Ovary (tissue), 9 donors: ENCODE results near the gene BRD3. TPM values are rescaled to one million over a fixed set of nuclear protein-coding genes. Genes with fewer than 3 reads are reported as not detected.
A peak's percentile ranks its signal among the peaks of the same experiment; 100 is the strongest.

Experiments used
- DNase-seq, 5 donors: peaks; one replicate each; pipeline ENCODE4 v3.0.0-alpha.2; 2019 to 2020
- H3K27ac ChIP-seq, 2 donors: fragments of 200-600 bp; one replicate each; pipeline versions ENCODE4 v1.5.1 to v1.8.0; 2019 to 2022
- H3K27me3 ChIP-seq: fragments of 200-600 bp; one replicate; pipeline ENCODE4 v1.8.0; 2022
- H3K36me3 ChIP-seq: fragments of 200-600 bp; sonication (generic); one replicate; pipeline ENCODE4 v1.5.1; 2019
- H3K4me1 ChIP-seq: one replicate; pipeline ENCODE4 v1.8.1; 2013; ENCODE audit warnings: mild to moderate bottlenecking, moderate library complexity; ENCODE audit not compliant: insufficient read depth
- H3K4me3 ChIP-seq: fragments of 200-600 bp; sonication (generic); one replicate; pipeline ENCODE4 v1.5.1; 2017
- H3K9me3 ChIP-seq, 2 donors: fragments of 200-600 bp in 1 of 2; sonication (generic) in 1 of 2; one replicate each; pipeline versions ENCODE4 v1.5.1 to v1.8.1; 2013 to 2019; ENCODE audit warnings: mild to moderate bottlenecking in 1 of 2, moderate library complexity in 1 of 2
- CTCF ChIP-seq, 3 donors: fragments of 450-650 bp in 2 of 3; fragments of 200-600 bp in 1 of 3; IDR thresholded peaks; one replicate each; pipeline versions ENCODE4 v1.5.1 to v1.8.0; 2016 to 2022; ENCODE audit warnings: antibody characterized with exemption in 3 of 3, mild to moderate bottlenecking in 1 of 3
- EP300 ChIP-seq: sonication (generic); formaldehyde crosslinking; IDR thresholded peaks from one replicate; pipeline ENCODE4 v1.6.1; 2017; ENCODE audit warnings: antibody characterized with exemption
- POLR2A ChIP-seq: fragments of 450-650 bp; IDR thresholded peaks from one replicate; pipeline ENCODE4 v1.6.1; 2017; ENCODE audit warnings: antibody characterized with exemption, mild to moderate bottlenecking, moderate library complexity
- WGBS, 3 donors: extraction: QIAGEN DNeasy Blood & Tissue Kit in 1 of 3; methylation state at CpG; one replicate each; pipeline versions ENCODE4 v1.1.5 to v1.1.7; 2013 to 2017; 5-methylcytosine and 5-hydroxymethylcytosine counted together
- intact Hi-C, 4 donors: fragments of 100-400 bp; cut with DNase I; formaldehyde crosslinking; loops; one replicate each; pipeline versions ENCODE4 v1.11.0 to v1.15.1; 2022 to 2023
- polyA plus RNA-seq, 2 donors: library from polyadenylated mRNA; stranded (reverse); fragments of 200-250 nt in 1 of 2; fragments of 350-450 nt in 1 of 2; fragmentation: Illumina TruSeq in 1 of 2; extraction: RNeasy Lipid Tissue Mini Kit (QIAGEN cat#74804) in 1 of 2; gene quantifications; one replicate each; pipeline ENCODE4 v1.2.3, GENCODE V29; 2013 to 2014
- total RNA-seq, 7 donors: library from RNA; depleted of rRNA in 2 of 7; stranded (reverse); fragments of >200 nt in 2 of 7; fragmentation: NEBNext Ultra II Directional in 3 of 7; extraction: Animal tissue kit (Norgen Biotek cat#: 25700) in 3 of 7; gene quantifications; one replicate each; pipeline versions ENCODE4 v1.1.0 to v1.2.4, GENCODE V29; 2016 to 2023
- donor health status: DM: no; HTN: no; CAD: no; lungs with moderate emphysema.
- donor health status: DM: no; HTN: no; CAD: no.
- donor health status: Bipolar disorder and iron deficiency.
- donor health status: DM: yes; HTN: yes; CAD: no.
- donor health status: DM: no; HTN: no; CAD: no.
- donor health status: DM: yes; HTN: yes; CAD: no.

BRD3 gene
- total and polyA plus RNA-seq, 9 donors, result 14.9 to 52.1 (median 39.2) TPM

GRCh38 chr9:133987446-133987788 is 80.4 kb downstream of the BRD3 start:
- no peak overlapping the region for H3K4me3 ChIP-seq
- intact Hi-C loops, result no loop called here
- TF ChIP-seq POLR2A, result no peak
- TF ChIP-seq EP300, result no peak
- no peaks in the 10 kb centered on the region for H3K27me3 ChIP-seq
- H3K4me1 ChIP-seq, result peaks cover 2% of the 10 kb centered on the region
- DNase-seq, result peak in 1 of 5 donors; percentile 22
- H3K9me3 ChIP-seq, result no peaks in the 10 kb centered on the region
- no peak overlapping the region for H3K27ac ChIP-seq
- WGBS, 3 donors, result 92 to 94% (median 92%) methylated on average over 14 of the region's 14 CpGs
- H3K36me3 ChIP-seq, result no peaks in the 10 kb centered on the region

- 88 to 92% (median 90%) methylated on average over 13 of the region's 13 CpGs for WGBS, 3 donors
- TF ChIP-seq POLR2A (no peak), CTCF (IDR thresholded peaks at IDR 0.05) (no peak), EP300 (no peak)
- H3K9me3 ChIP-seq, result no peaks in the 10 kb centered on the region
- DNase-seq, result peak in 1 of 5 donors; percentile 14
- H3K27me3 ChIP-seq, result no peaks in the 10 kb centered on the region
- no peaks in the 10 kb centered on the region for H3K36me3 ChIP-seq
- no peak overlapping the region for H3K27ac ChIP-seq
- H3K4me3 ChIP-seq, result no peak overlapping the region
- intact Hi-C loops, result no loop called here
- H3K4me1 ChIP-seq, result peaks cover 2% of the 10 kb centered on the region
Observed at GRCh38 chr9:133986774-133987445, 80.9 kb downstream of the BRD3 start.

- DNase-seq, result no peak
- peaks cover 2% of the 10 kb centered on the region for H3K4me1 ChIP-seq
- TF ChIP-seq POLR2A (no peak), EP300 (no peak), CTCF (IDR thresholded peaks at IDR 0.05) (no peak)
- no peaks in the 10 kb centered on the region for H3K27me3 ChIP-seq
- no peak overlapping the region for H3K4me3 ChIP-seq
- H3K36me3 ChIP-seq, result no peaks in the 10 kb centered on the region
- intact Hi-C loops, result no loop called here
- 74 to 89% (median 75%) methylated on average over 6 of the region's 6 CpGs for WGBS, 3 donors
- H3K27ac ChIP-seq, result no peak overlapping the region
- H3K9me3 ChIP-seq, result no peaks in the 10 kb centered on the region
Observed at GRCh38 chr9:133986061-133986460, 81.8 kb downstream of the BRD3 start.

- peaks cover 11% of the 10 kb centered on the region for H3K4me1 ChIP-seq
Observed at GRCh38 chr9:133982971-133983720, 84.7 kb downstream of the BRD3 start.

More at GRCh38 chr9:133982971-133983720, 84.7 kb downstream of the BRD3 start:
- 66 to 82% (median 80%) methylated on average over 25 of the region's 25 CpGs for WGBS, 3 donors
- no peaks in the 10 kb centered on the region for H3K36me3 ChIP-seq
- peak in 1 of 5 donors; percentile 27 for DNase-seq
- no peaks in the 10 kb centered on the region for H3K27me3 ChIP-seq
- TF ChIP-seq CTCF (IDR thresholded peaks at IDR 0.05) (no peak), EP300 (no peak), POLR2A (no peak)
- intact Hi-C loops, result no loop called here
- H3K4me3 ChIP-seq, result no peak overlapping the region
- no peaks in the 10 kb centered on the region for H3K9me3 ChIP-seq
- no peak overlapping the region for H3K27ac ChIP-seq
